K562 treated with DMSO at 1 percent for 12 hours (cell line): ENCODE data around the gene ADAMTS6. TPM values are rescaled to one million over a fixed set of nuclear protein-coding genes. Genes with fewer than 3 reads are reported as not detected.

Source experiments
- total RNA-seq: library from RNA; unstranded; fragments of 300-600 nt; gene quantifications from 2 replicates; pipeline ENCODE4 v1.2.3, GENCODE V29; 2022; ENCODE audit not compliant: insufficient read depth

The ADAMTS6 gene
- total RNA-seq = 1.3 and 1.7 TPM in 2 replicates

DNA sequence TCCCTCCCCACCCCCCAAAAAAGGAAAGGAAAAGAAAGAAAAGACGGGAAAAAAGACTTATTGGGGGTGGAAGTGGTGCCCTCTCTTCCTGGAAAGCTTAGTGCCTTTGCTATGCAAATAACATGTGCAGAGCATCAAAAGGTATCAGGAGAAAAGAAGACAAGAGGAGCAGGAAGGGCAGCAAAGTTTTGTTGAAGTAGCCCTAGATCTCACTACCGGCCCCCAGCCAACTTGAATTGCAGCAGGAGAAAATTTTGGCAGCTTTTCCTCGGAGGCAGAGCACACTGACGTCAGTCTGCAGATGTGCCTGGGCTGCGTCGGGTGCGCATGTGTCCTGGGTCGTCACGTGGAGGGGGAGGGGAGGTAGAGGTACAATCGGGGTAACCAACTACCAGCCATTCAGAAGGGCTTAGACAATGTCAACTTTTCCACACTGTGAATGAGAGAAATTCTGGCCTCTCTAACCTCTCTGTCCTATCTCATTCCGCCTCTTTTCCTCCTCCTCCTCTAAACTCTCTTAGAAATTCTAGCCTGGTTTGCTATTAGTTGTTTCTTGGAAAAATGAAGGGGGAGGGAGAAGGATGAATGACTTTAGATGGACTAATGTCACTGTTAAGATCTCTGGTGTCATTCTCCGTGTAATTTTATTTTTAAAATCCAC is at the start of gene ADAMTS6:
Gene ADAMTS6 (minus strand): TSS at position 286 of the 661 bp plus-strand sequence. CDS start 8,247 bp downstream, outside the sequence.

Other genes starting within 250 kb of the ADAMTS6 start
- 10.9 and 42.2 TPM in 2 replicates for gene CENPK, start 81.2 kb upstream of the ADAMTS6 start, total RNA-seq
- gene PPWD1, start 81.4 kb upstream of the ADAMTS6 start, total RNA-seq = 9.8 and 30.2 TPM in 2 replicates
- gene TRIM23, start 142.4 kb upstream of the ADAMTS6 start, total RNA-seq = 2.1 and 4.9 TPM in 2 replicates
- gene SHLD3, start 143.1 kb upstream of the ADAMTS6 start, total RNA-seq = 2.3 and 5.1 TPM in 2 replicates
- gene TRAPPC13, start 143.1 kb upstream of the ADAMTS6 start, total RNA-seq = 7.9 and 12.0 TPM in 2 replicates
- gene SGTB, start 240.2 kb upstream of the ADAMTS6 start, total RNA-seq = 1.6 and 5.9 TPM in 2 replicates
- gene NLN, start 240.3 kb upstream of the ADAMTS6 start, total RNA-seq = 5.1 and 12.1 TPM in 2 replicates